K562 (cell line): Measurements from ENCODE around the gene UBE2J2. TPM values are rescaled to one million over a fixed set of nuclear protein-coding genes. Genes with fewer than 3 reads are reported as not detected.
A peak's percentile ranks its signal among the peaks of the same experiment; 100 is the strongest.

Experiments
- BCL6 ChIP-seq: fragments of 250-450 bp; sonication (Bioruptor Pico); IDR thresholded peaks from 2 replicates; pipeline ENCODE4 v1.4.0; 2020
- CC2D1A ChIP-seq: fragments of 450-650 bp; IDR thresholded peaks from 2 replicates; pipeline ENCODE4 v1.6.1; 2017; ENCODE audit warnings: mild to moderate bottlenecking
- CHD4 ChIP-seq: fragments of 200-600 bp; sonication (generic); IDR thresholded peaks from 3 replicates; pipeline ENCODE4 v1.6.1; 2012; ENCODE audit warnings: low read depth, mild to moderate bottlenecking, mixed read lengths, low read length, inconsistent platforms; ENCODE audit not compliant: insufficient read depth, insufficient replicate concordance, poor library complexity, severe bottlenecking
- EHMT2 ChIP-seq: fragments of 450-650 bp; IDR thresholded peaks from 2 replicates; pipeline ENCODE4 v1.6.1; 2018; ENCODE audit warnings: antibody characterized with exemption
- FOXA3 ChIP-seq, 2 experiments: fragments of 450-650 bp in 1 of 2; sonication (generic) in 1 of 2; formaldehyde crosslinking; IDR thresholded peaks in 1 of 2; conservative IDR thresholded peaks in 1 of 2; 2 replicates each; pipeline versions ENCODE4 v1.4.0 to v1.8.0; 2020 to 2022; ENCODE audit warnings: mild to moderate bottlenecking in 2 of 2, missing genetic modification reagents in 1 of 2
- HDAC2 ChIP-seq: fragments of 450-650 bp; IDR thresholded peaks from 2 replicates; pipeline ENCODE4 v1.6.1; 2016; ENCODE audit warnings: mild to moderate bottlenecking
- NR3C1 ChIP-seq: sonication (generic); formaldehyde crosslinking; IDR thresholded peaks from 2 replicates; pipeline ENCODE4 v1.8.1; 2022; ENCODE audit warnings: missing genetic modification reagents
- POLR3G ChIP-seq: IDR thresholded peaks from 2 replicates; pipeline ENCODE4 v1.6.1; 2011; ENCODE audit not compliant: insufficient read length, insufficient replicate concordance; ENCODE audit errors: extremely low read depth
- PPARD ChIP-seq: fragments of 250-450 bp; sonication (Bioruptor Pico); IDR thresholded peaks from 2 replicates; pipeline ENCODE4 v1.8.0; 2022; ENCODE audit warnings: inconsistent platforms, mild to moderate bottlenecking, moderate library complexity
- PRMT5 ChIP-seq: sonication (generic); formaldehyde crosslinking; IDR thresholded peaks from 2 replicates; pipeline ENCODE4 v1.5.0; 2020; ENCODE audit warnings: missing genetic modification reagents
- PYGO2 ChIP-seq: fragments of 450-650 bp; IDR thresholded peaks from 2 replicates; pipeline ENCODE4 v1.6.1; 2016; ENCODE audit warnings: mild to moderate bottlenecking, missing genetic modification characterization, moderate library complexity, missing compliant biosample characterization
- RBM22 ChIP-seq: fragments of 200-400 bp; formaldehyde crosslinking; IDR thresholded peaks from 2 replicates; pipeline ENCODE4 v1.6.1; 2018; ENCODE audit warnings: low read length, low read depth; ENCODE audit not compliant: poor library complexity, severe bottlenecking
- RCOR1 ChIP-seq, 2 experiments: IDR thresholded peaks; 2 replicates each; pipeline ENCODE4 v1.6.1; 2012; ENCODE audit warnings: low read depth in 2 of 2, low read length in 2 of 2, borderline replicate concordance in 1 of 2, improper control_type of control experiment in 1 of 2
- RERE ChIP-seq: sonication (generic); formaldehyde crosslinking; IDR thresholded peaks from 2 replicates; pipeline ENCODE4 v1.8.0; 2023; ENCODE audit warnings: missing genetic modification reagents, mild to moderate bottlenecking, borderline replicate concordance
- SRSF7 ChIP-seq: fragments of 200-400 bp; formaldehyde crosslinking; optimal IDR thresholded peaks from 2 replicates; pipeline ENCODE3; 2017; ENCODE audit warnings: mild to moderate bottlenecking, low read depth, low read length
- TFAP4 ChIP-seq: sonication (generic); formaldehyde crosslinking; IDR thresholded peaks from 2 replicates; pipeline ENCODE4 v1.8.0; 2022; ENCODE audit warnings: missing genetic modification reagents, mild to moderate bottlenecking, moderate library complexity, borderline replicate concordance
- TFE3 ChIP-seq: fragments of 450-650 bp; formaldehyde crosslinking; IDR thresholded peaks from 2 replicates; pipeline ENCODE4 v1.4.0; 2020; ENCODE audit warnings: mild to moderate bottlenecking, mixed read lengths
- ZBTB7A ChIP-seq: IDR thresholded peaks from 2 replicates; pipeline ENCODE4 v1.6.1; 2011; ENCODE audit warnings: low read depth, mild to moderate bottlenecking, low read length, moderate library complexity, borderline replicate concordance; ENCODE audit not compliant: control insufficient read depth
- ZNF830 ChIP-seq: fragments of 250-450 bp; sonication (Bioruptor Pico); IDR thresholded peaks from 2 replicates; pipeline ENCODE4 v1.5.0; 2021; ENCODE audit warnings: mild to moderate bottlenecking
- ZZZ3 ChIP-seq: fragments of 450-650 bp; IDR thresholded peaks from 2 replicates; pipeline ENCODE4 v1.6.1; 2016; ENCODE audit warnings: antibody characterized with exemption, mild to moderate bottlenecking, moderate library complexity
- polyA plus RNA-seq, 8 experiments: library from polyadenylated mRNA; depleted of rRNA in 4 of 8; stranded (reverse) in 5 of 8; unstranded in 3 of 8; fragments of >200 nt; fragmentation: Nextera tagmentation in 2 of 8; fragmentation: Illumina TruSeq in 1 of 8; extraction: Ambion mirVana in 2 of 8; extraction: Trizol in 1 of 8; gene quantifications; 2 replicates each; pipeline versions ENCODE4 v1.2.1 to v1.2.3, GENCODE V29; 2011 to 2014; ENCODE audit warnings: inconsistent platforms in 1 of 8, missing spikeins in 1 of 8
- total RNA-seq, 7 experiments: library from RNA; depleted of rRNA in 6 of 7; stranded (reverse); fragments of >200 nt in 6 of 7; fragmentation: Illumina TruSeq in 2 of 7; extraction: Trizol in 2 of 7; gene quantifications; 2 replicates each; pipeline versions ENCODE4 v1.2.1 to v1.2.3, GENCODE V29; 2011 to 2021; ENCODE audit warnings: low replicate concordance in 1 of 7

Gene UBE2J2
- total and polyA plus RNA-seq, 9 of the 15 experiments (the other 6 are each of a cell fraction or from before 2014, with no cell fraction given), result 0.93 to 112 (median 75.5) TPM

GRCh38 chr1:1298861-1299685 is 25.4 kb upstream of the UBE2J2 start (continued):
- TF ChIP-seq TFAP4 (CRISPR knock-in tag), result peak; percentile 40; the same call in 1 of the 2 replicates
- no peak for TF ChIP-seq PYGO2 (tag)
- TF ChIP-seq TFE3, result no peak
- no peak for TF ChIP-seq HDAC2
- no peak for TF ChIP-seq ZZZ3
- no peak for TF ChIP-seq POLR3G
- no peak for TF ChIP-seq BCL6 (CRISPR knock-in tag)
- peak; percentile 48 for TF ChIP-seq NR3C1 (CRISPR knock-in tag)
- no peak for TF ChIP-seq RERE (CRISPR knock-in tag)
- TF ChIP-seq CHD4, result no peak
- TF ChIP-seq CC2D1A, result no peak
- no peak for TF ChIP-seq PPARD (CRISPR knock-in tag)
- TF ChIP-seq RCOR1 (IDR thresholded peaks at IDR 0.05; ENCODE audit: borderline replicate concordance in 1 of 2, low read depth in 2 of 2, low read length in 2 of 2), result no peak
- no peak for TF ChIP-seq SRSF7
- peak; percentile 24; the same call in 1 of the 2 replicates for TF ChIP-seq ZBTB7A
- peak; percentile 89 for TF ChIP-seq EHMT2
- no peak for TF ChIP-seq FOXA3 (CRISPR knock-in tag; conservative IDR thresholded peaks at IDR 0.05 in 1 of 2, IDR thresholded peaks at IDR 0.05 in 1 of 2)
- no peak for TF ChIP-seq RBM22
- 0 out of 2 replicates have a peak, but pooled peaks have one; percentile 71 for TF ChIP-seq PRMT5 (CRISPR knock-in tag)
- TF ChIP-seq ZNF830, result no peak
